ENCODE results near the gene HMX3. TPM values are rescaled to one million over a fixed set of nuclear protein-coding genes. Genes with fewer than 3 reads are reported as not detected.

HMX3 gene
- total RNA-seq, 2 experiments from 2014 or later, result not detected

- H3K9me3 Mint-ChIP-seq (ENCODE audit: low read depth), result no peaks in the 10 kb centered on the region
- DNase-seq (no peak), ATAC-seq (no peak)
- H3K36me3 Mint-ChIP-seq (ENCODE audit: low read depth), result no peaks in the 10 kb centered on the region
- ChIA-PET CTCF (interaction anchor here (0.7 kb wide), 1 partner anchor 688 kb away, joined by 3 read pairs; no protein-coding TSS in a partner anchor), POLR2A (interaction anchor here (0.6 kb wide), 1 partner anchor 20 kb away, joined by 3 read pairs; no protein-coding TSS in a partner anchor)
- H3K27me3 Mint-ChIP-seq, result peaks cover 11% of the 10 kb centered on the region
- no peak overlapping the region for H3K27ac Mint-ChIP-seq
- intact Hi-C loops (cut with DNase I, micrococcal nuclease), result no loop called here
- no peak overlapping the region for H3K4me3 Mint-ChIP-seq
- H3K4me1 Mint-ChIP-seq, result no peaks in the 10 kb centered on the region
Measured at GRCh38 chr10:123103944-123104343, 31.8 kb upstream of the HMX3 start.

GRCh38 chr10:123109466-123109865, 26.3 kb upstream of the HMX3 start:
- H3K27ac Mint-ChIP-seq, result no peak overlapping the region

GRCh38 chr10:123117644-123118417, 17.9 kb upstream of the HMX3 start:
- POLR2A ChIA-PET, result no interaction called here

More at GRCh38 chr10:123109466-123109865, 26.3 kb upstream of the HMX3 start:
- ATAC-seq (no peak), DNase-seq (no peak)
- H3K4me3 Mint-ChIP-seq, result no peak overlapping the region
- ChIA-PET POLR2A (no interaction called here), CTCF (no interaction called here)
- H3K4me1 Mint-ChIP-seq, result no peaks in the 10 kb centered on the region
- peaks cover 14% of the 10 kb centered on the region for H3K27me3 Mint-ChIP-seq
- intact Hi-C loops (cut with DNase I, micrococcal nuclease), result no loop called here
- no peaks in the 10 kb centered on the region for H3K9me3 Mint-ChIP-seq (ENCODE audit: low read depth)
- H3K36me3 Mint-ChIP-seq (ENCODE audit: low read depth), result no peaks in the 10 kb centered on the region

DNA sequence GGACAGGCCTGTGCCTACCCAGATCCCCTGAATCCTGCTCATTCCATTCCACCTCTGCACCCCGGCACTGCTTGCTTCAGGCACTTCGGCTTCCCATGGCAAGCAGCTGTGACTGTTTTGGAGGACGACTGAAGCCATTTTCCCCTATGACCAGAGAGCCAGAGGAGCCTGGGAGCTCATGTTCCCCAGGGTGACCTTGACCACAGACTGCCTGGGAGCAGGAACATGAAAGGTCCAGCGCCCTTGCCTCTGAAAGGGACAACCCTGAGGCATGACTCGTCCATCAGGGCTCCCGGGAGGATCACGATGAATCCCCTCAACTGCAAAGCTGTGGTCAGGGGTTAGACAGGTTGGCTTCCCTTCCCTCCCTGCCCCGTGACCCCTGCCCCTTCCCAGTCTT, 16.7 kb upstream of the HMX3 start:
- POLR2A ChIA-PET, result no interaction called here
- Mint-ChIP-seq H3K27me3 (peaks cover 34% of the 10 kb centered on the region), H3K27ac (no peak overlapping the region), H3K4me1 (no peaks in the 10 kb centered on the region), H3K36me3 (ENCODE audit: low read depth) (no peaks in the 10 kb centered on the region), H3K4me3 (no peak overlapping the region), H3K9me3 (ENCODE audit: low read depth) (no peaks in the 10 kb centered on the region)
- CTCF ChIA-PET, result no interaction called here
- ATAC-seq (no peak), DNase-seq (no peak)
- intact Hi-C loops (cut with DNase I, micrococcal nuclease), result no loop called here

More at GRCh38 chr10:123117644-123118417, 17.9 kb upstream of the HMX3 start:
- Mint-ChIP-seq H3K9me3 (ENCODE audit: low read depth) (no peaks in the 10 kb centered on the region), H3K4me1 (no peaks in the 10 kb centered on the region), H3K27me3 (peaks cover 33% of the 10 kb centered on the region), H3K4me3 (no peak overlapping the region), H3K36me3 (ENCODE audit: low read depth) (no peaks in the 10 kb centered on the region), H3K27ac (no peak overlapping the region)
- DNase-seq, result no peak
- intact Hi-C loops (cut with DNase I, micrococcal nuclease), result no loop called here
- ATAC-seq, result no peak
- CTCF ChIA-PET, result no interaction called here

GRCh38 chr10:123126246-123126645, 9.5 kb upstream of the HMX3 start:
- no peaks in the 10 kb centered on the region for H3K36me3 Mint-ChIP-seq (ENCODE audit: low read depth)
- no peak for DNase-seq
- ChIA-PET CTCF (no interaction called here), POLR2A (no interaction called here)
- H3K27me3 Mint-ChIP-seq, result peaks cover 41% of the 10 kb centered on the region
- ATAC-seq, result no peak
- H3K9me3 Mint-ChIP-seq (ENCODE audit: low read depth), result no peaks in the 10 kb centered on the region
- intact Hi-C loops (cut with DNase I, micrococcal nuclease), result no loop called here
- H3K27ac Mint-ChIP-seq, result no peak overlapping the region
- H3K4me3 Mint-ChIP-seq, result no peak overlapping the region
- no peaks in the 10 kb centered on the region for H3K4me1 Mint-ChIP-seq

DNA sequence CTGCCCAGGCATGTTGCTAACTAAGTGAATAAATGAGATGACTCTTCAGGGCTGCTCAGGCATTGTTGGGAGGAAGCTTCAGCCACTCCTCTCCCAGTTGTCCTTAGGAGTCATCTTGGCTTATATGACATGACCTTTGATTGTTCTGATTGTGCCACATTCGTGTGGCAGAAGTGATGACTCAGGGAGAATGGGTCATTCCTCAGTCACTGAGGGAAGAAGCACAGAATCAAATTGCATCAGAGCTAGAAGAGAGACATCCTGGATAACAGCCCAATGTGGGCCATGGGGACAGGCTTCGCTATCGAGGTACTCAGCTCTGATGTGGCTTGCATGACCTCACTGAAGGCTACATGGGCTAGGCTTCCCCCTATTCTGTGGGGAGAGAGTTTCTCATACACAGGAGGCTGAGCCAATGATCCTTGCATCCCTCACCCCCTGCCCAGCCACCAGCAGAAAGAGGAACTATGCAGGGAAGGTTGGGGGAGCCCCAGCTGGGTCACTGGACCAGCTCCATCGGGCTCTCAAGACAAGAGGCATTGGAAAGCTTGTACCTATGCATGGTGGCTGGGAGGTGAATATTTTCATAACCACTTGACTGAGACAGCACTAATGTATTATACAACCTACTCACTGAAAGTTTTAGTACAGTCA, 6.0 kb upstream of the HMX3 start:
- no peaks in the 10 kb centered on the region for H3K9me3 Mint-ChIP-seq (ENCODE audit: low read depth)
- POLR2A ChIA-PET, result no interaction called here

GRCh38 chr10:123132576-123133477, 2.9 kb upstream of the HMX3 start:
- peak; percentile 94 for DNase-seq
- H3K27ac Mint-ChIP-seq, result no peak overlapping the region
- intact Hi-C loops (cut with DNase I, micrococcal nuclease), result loop anchor here (1.0 to 10.0 kb wide), 7 partner anchors 15 to 842 kb away; partner anchors contain the start of gene HMX2 (in 1 of the 2)

More for the DNA sequence above, 6.0 kb upstream of the HMX3 start:
- CTCF ChIA-PET, result interaction anchor here (1.0 kb wide), 1 partner anchor 16 kb away, joined by 4 read pairs; no protein-coding TSS in a partner anchor
- H3K4me3 Mint-ChIP-seq, result no peak overlapping the region
- peaks cover 21% of the 10 kb centered on the region for H3K4me1 Mint-ChIP-seq
- no peaks in the 10 kb centered on the region for H3K36me3 Mint-ChIP-seq (ENCODE audit: low read depth)
- peaks cover 67% of the 10 kb centered on the region for H3K27me3 Mint-ChIP-seq
- no peak overlapping the region for H3K27ac Mint-ChIP-seq
- DNase-seq, result no peak
- intact Hi-C loops (cut with DNase I, micrococcal nuclease), result loop anchor here in 1 of 2 experiments (10.0 kb wide), 1 partner anchor 845 kb away; no protein-coding TSS in a partner anchor
- ATAC-seq, result no peak

DNA sequence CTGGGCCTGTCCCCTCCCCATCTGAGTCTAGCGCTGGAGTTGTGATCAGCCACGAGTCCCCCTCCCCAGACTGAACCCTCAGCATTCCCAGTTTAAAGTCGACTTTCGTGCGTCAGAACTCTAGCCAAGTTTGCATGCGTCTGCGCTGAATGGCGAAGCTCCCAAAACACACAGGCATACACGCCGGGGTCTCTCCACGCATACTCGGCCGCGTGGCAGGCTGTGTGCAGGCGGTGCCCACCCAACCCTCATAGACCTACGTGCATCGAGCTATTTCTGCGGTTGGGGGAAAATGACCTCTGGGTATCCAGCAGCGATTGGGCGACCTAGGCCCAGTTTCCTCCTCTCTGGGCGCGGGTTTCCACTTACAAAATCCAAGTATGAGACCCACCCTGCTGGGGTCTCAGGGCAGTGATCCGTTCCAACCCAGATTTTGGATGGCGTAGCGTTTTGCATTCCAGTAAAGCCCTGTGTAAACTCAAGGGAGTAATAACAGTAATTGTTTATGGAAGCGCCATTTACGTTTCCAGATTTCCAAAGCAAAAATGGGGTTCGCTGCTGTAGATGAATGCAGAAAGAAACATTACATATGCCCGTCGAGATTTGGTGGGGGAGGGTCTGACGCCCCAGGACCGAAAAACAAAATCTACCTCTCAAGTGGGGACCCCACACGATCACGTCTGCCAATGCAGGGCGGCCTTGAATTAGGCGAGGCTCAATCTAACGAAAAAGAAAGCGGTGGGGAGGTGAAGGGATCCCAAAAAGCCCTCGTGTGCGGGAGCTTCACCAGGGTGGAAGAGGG, 2.0 kb upstream of the HMX3 start:
- DNase-seq, result no peak
- Mint-ChIP-seq H3K9me3 (ENCODE audit: low read depth) (no peaks in the 10 kb centered on the region), H3K27ac (no peak overlapping the region), H3K4me3 (peak overlapping the region; percentile 55), H3K4me1 (peaks cover 28% of the 10 kb centered on the region), H3K36me3 (ENCODE audit: low read depth) (peaks cover 2% of the 10 kb centered on the region), H3K27me3 (peaks cover 66% of the 10 kb centered on the region)
- CTCF ChIA-PET, result interaction anchor here (0.6 to 2.1 kb wide), 23 partner anchors 10 to 858 kb away, joined by 3 to 11 read pairs (median 3); partner anchors contain the start of gene BUB3
- intact Hi-C loops (cut with DNase I, micrococcal nuclease), result loop anchor here (1.0 to 10.0 kb wide), 8 partner anchors 15 to 841 kb away; partner anchors contain the start of gene HMX2 (in 2 of the 2)
- no peak for ATAC-seq
- POLR2A ChIA-PET, result interaction anchor here (0.6 to 1.0 kb wide), 2 partner anchors 11 to 16 kb away, joined by 3 to 4 read pairs; no protein-coding TSS in a partner anchor

More at GRCh38 chr10:123132576-123133477, 2.9 kb upstream of the HMX3 start:
- H3K4me1 Mint-ChIP-seq, result peaks cover 28% of the 10 kb centered on the region
- peak overlapping the region; percentile 59 for H3K4me3 Mint-ChIP-seq
- H3K36me3 Mint-ChIP-seq (ENCODE audit: low read depth), result peaks cover 2% of the 10 kb centered on the region
- POLR2A ChIA-PET, result interaction anchor here (1.0 kb wide), 1 partner anchor 17 kb away, joined by 3 read pairs; no protein-coding TSS in a partner anchor
- peak; percentile 69 for ATAC-seq
- no peaks in the 10 kb centered on the region for H3K9me3 Mint-ChIP-seq (ENCODE audit: low read depth)
- CTCF ChIA-PET, result interaction anchor here (0.6 to 2.1 kb wide), 17 partner anchors 11 to 859 kb away, joined by 3 to 11 read pairs (median 3); partner anchors contain the start of gene BUB3
- peaks cover 61% of the 10 kb centered on the region for H3K27me3 Mint-ChIP-seq

- intact Hi-C loops (cut with DNase I, micrococcal nuclease), result loop anchor here in 1 of 2 experiments (2.0 to 10.0 kb wide), 2 partner anchors 14 to 840 kb away; partner anchors contain the start of gene HMX2
- H3K4me3 Mint-ChIP-seq, result peak overlapping the region; percentile 55
- H3K36me3 Mint-ChIP-seq (ENCODE audit: low read depth), result peaks cover 2% of the 10 kb centered on the region
- H3K9me3 Mint-ChIP-seq (ENCODE audit: low read depth), result no peaks in the 10 kb centered on the region
- H3K4me1 Mint-ChIP-seq, result peaks cover 29% of the 10 kb centered on the region
- POLR2A ChIA-PET, result interaction anchor here (0.6 kb wide), 1 partner anchor 11 kb away, joined by 4 read pairs; no protein-coding TSS in a partner anchor
- H3K27me3 Mint-ChIP-seq, result peaks cover 68% of the 10 kb centered on the region
- ATAC-seq (no peak), DNase-seq (peak; percentile 26)
- no peak overlapping the region for H3K27ac Mint-ChIP-seq
- CTCF ChIA-PET, result interaction anchor here (0.7 to 2.1 kb wide), 10 partner anchors 11 to 424 kb away, joined by 3 to 11 read pairs (median 4); partner anchors contain the start of gene BUB3
Measured at GRCh38 chr10:123134343-123134914, 1.3 kb upstream of the HMX3 start.

All from activated CD4-positive, alpha-beta T cell treated with anti-CD3 and anti-CD28 coated beads for 36 hours (primary cell).